Activated naive CD4-positive, alpha-beta T cell treated with anti-CD3 and anti-CD28 coated beads, Interleukin-2, amount 10 ng/mL, durations not matched to agents 7 days and 5 days (primary cell): ENCODE measurements around the gene HLA-E.
A peak's percentile ranks its signal among the peaks of the same experiment; 100 is the strongest.

Experiments
- CTCF ChIA-PET: fragments of 350-600 bp; sonication (Branson Sonifier 250); formaldehyde crosslinking; loops from one replicate; lab custom pipeline; 2021; ENCODE audit warnings: antibody characterized with exemption; lab: Charles Lee
- DNase-seq: peaks from one replicate; pipeline ENCODE4 v3.0.0-alpha.2; 2020
- H3K27ac Mint-ChIP-seq: one replicate; pipeline ENCODE4 v1.8.0; 2021; ENCODE audit warnings: mild to moderate bottlenecking, moderate library complexity, mixed read lengths
- H3K27me3 Mint-ChIP-seq: one replicate; pipeline ENCODE4 v1.8.0; 2021; ENCODE audit warnings: mild to moderate bottlenecking, mixed read lengths
- H3K36me3 Mint-ChIP-seq: one replicate; pipeline ENCODE4 v1.8.0; 2021; ENCODE audit warnings: mixed read lengths
- H3K4me1 Mint-ChIP-seq: one replicate; pipeline ENCODE4 v1.8.0; 2021; ENCODE audit warnings: mixed read lengths
- H3K4me3 Mint-ChIP-seq: one replicate; pipeline ENCODE4 v1.8.0; 2021; ENCODE audit warnings: mild to moderate bottlenecking, moderate library complexity, mixed read lengths
- H3K9me3 Mint-ChIP-seq: one replicate; pipeline ENCODE4 v1.8.0; 2021; ENCODE audit warnings: mixed read lengths

The HLA-E gene

GRCh38 chr6:30489081-30490025 lies at the start of gene HLA-E:
TSS of gene HLA-E (plus strand) at chr6:30489509. CDS start at chr6:30489532, 23 bp downstream.
- Mint-ChIP-seq H3K36me3 (peaks cover 54% of the 10 kb centered on the region), H3K4me3 (peak within 1 kb of the TSS; percentile 99), H3K27me3 (peaks cover 19% of the 10 kb centered on the region), H3K9me3 (peaks cover 5% of the 10 kb centered on the region), H3K27ac (peak within 1 kb of the TSS; percentile 100), H3K4me1 (peaks cover 49% of the 10 kb centered on the region)
- CTCF ChIA-PET, result interaction anchor here (0.7 to 5.6 kb wide), 3 partner anchors 7 to 55 kb away, joined by 3 to 76 read pairs (median 35); no protein-coding TSS in a partner anchor
- DNase-seq, result peak; percentile 94

- Mint-ChIP-seq H3K27me3 (peaks cover 91% of the 10 kb centered on the region), H3K36me3 (no peaks in the 10 kb centered on the region), H3K27ac (no peak overlapping the region), H3K4me3 (no peak overlapping the region), H3K4me1 (no peaks in the 10 kb centered on the region), H3K9me3 (no peaks in the 10 kb centered on the region)
- CTCF ChIA-PET, result interaction anchor here (0.9 to 1.4 kb wide), 3 partner anchors 10 to 14 kb away, joined by 3 to 6 read pairs (median 3); no protein-coding TSS in a partner anchor
- no peak for DNase-seq
These were observed 48.1 kb upstream of the HLA-E start for GRCh38 chr6:30441171-30441570.

GRCh38 chr6:30443657-30444450 lies 45.5 kb upstream of the HLA-E start:
- H3K4me1 Mint-ChIP-seq, result no peaks in the 10 kb centered on the region
- H3K36me3 Mint-ChIP-seq, result no peaks in the 10 kb centered on the region
- no peak overlapping the region for H3K4me3 Mint-ChIP-seq
- H3K27me3 Mint-ChIP-seq, result peaks cover 94% of the 10 kb centered on the region
- no peak for DNase-seq
- no peak overlapping the region for H3K27ac Mint-ChIP-seq
- no peaks in the 10 kb centered on the region for H3K9me3 Mint-ChIP-seq
- CTCF ChIA-PET, result no interaction called here

GRCh38 chr6:30444451-30444742 lies 44.9 kb upstream of the HLA-E start:
- Mint-ChIP-seq H3K9me3 (no peaks in the 10 kb centered on the region), H3K36me3 (no peaks in the 10 kb centered on the region), H3K27ac (no peak overlapping the region), H3K27me3 (peaks cover 94% of the 10 kb centered on the region), H3K4me1 (no peaks in the 10 kb centered on the region), H3K4me3 (no peak overlapping the region)
- CTCF ChIA-PET, result no interaction called here
- no peak for DNase-seq

- no peaks in the 10 kb centered on the region for H3K9me3 Mint-ChIP-seq
- DNase-seq, result no peak
- H3K4me3 Mint-ChIP-seq, result no peak overlapping the region
- peaks cover 15% of the 10 kb centered on the region for H3K4me1 Mint-ChIP-seq
- H3K27me3 Mint-ChIP-seq, result peaks cover 97% of the 10 kb centered on the region
- CTCF ChIA-PET, result no interaction called here
- H3K36me3 Mint-ChIP-seq, result no peaks in the 10 kb centered on the region
- H3K27ac Mint-ChIP-seq, result no peak overlapping the region
These were observed 43.0 kb upstream of the HLA-E start for GRCh38 chr6:30446259-30446658.

GRCh38 chr6:30447237-30447636 lies 42.1 kb upstream of the HLA-E start:
- peaks cover 99% of the 10 kb centered on the region for H3K27me3 Mint-ChIP-seq
- H3K4me3 Mint-ChIP-seq, result no peak overlapping the region
- no peaks in the 10 kb centered on the region for H3K9me3 Mint-ChIP-seq
- H3K4me1 Mint-ChIP-seq, result peaks cover 25% of the 10 kb centered on the region
- no peaks in the 10 kb centered on the region for H3K36me3 Mint-ChIP-seq
- DNase-seq, result no peak
- CTCF ChIA-PET, result no interaction called here
- no peak overlapping the region for H3K27ac Mint-ChIP-seq

GRCh38 chr6:30450548-30450908 lies 38.8 kb upstream of the HLA-E start:
- Mint-ChIP-seq H3K4me1 (peaks cover 34% of the 10 kb centered on the region), H3K4me3 (peak overlapping the region; percentile 46), H3K36me3 (no peaks in the 10 kb centered on the region), H3K9me3 (no peaks in the 10 kb centered on the region), H3K27ac (peak overlapping the region; percentile 37), H3K27me3 (peaks cover 96% of the 10 kb centered on the region)
- no peak for DNase-seq
- CTCF ChIA-PET, result interaction anchor here (0.7 to 2.7 kb wide), 12 partner anchors 9 to 232 kb away, joined by 3 to 12 read pairs (median 4); no protein-coding TSS in a partner anchor

- CTCF ChIA-PET, result interaction anchor here (0.7 to 2.7 kb wide), 14 partner anchors 10 to 232 kb away, joined by 3 to 12 read pairs (median 4); no protein-coding TSS in a partner anchor
- H3K9me3 Mint-ChIP-seq, result no peaks in the 10 kb centered on the region
- peaks cover 96% of the 10 kb centered on the region for H3K27me3 Mint-ChIP-seq
- H3K36me3 Mint-ChIP-seq, result no peaks in the 10 kb centered on the region
- peak overlapping the region; percentile 37 for H3K27ac Mint-ChIP-seq
- H3K4me1 Mint-ChIP-seq, result peaks cover 34% of the 10 kb centered on the region
- peak; percentile 79 for DNase-seq
- H3K4me3 Mint-ChIP-seq, result peak overlapping the region; percentile 46
These were observed 38.1 kb upstream of the HLA-E start for GRCh38 chr6:30450909-30451841.

GRCh38 chr6:30452736-30453507 lies 36.4 kb upstream of the HLA-E start:
- Mint-ChIP-seq H3K4me3 (no peak overlapping the region), H3K9me3 (no peaks in the 10 kb centered on the region), H3K36me3 (no peaks in the 10 kb centered on the region), H3K27ac (no peak overlapping the region), H3K27me3 (peaks cover 96% of the 10 kb centered on the region), H3K4me1 (peaks cover 34% of the 10 kb centered on the region)
- CTCF ChIA-PET, result interaction anchor here (1.0 to 3.8 kb wide), 20 partner anchors 10 to 148 kb away, joined by 3 to 40 read pairs (median 5); partner anchors contain the start of gene PRR3
- no peak for DNase-seq

GRCh38 chr6:30453508-30454116 lies 35.7 kb upstream of the HLA-E start:
- H3K9me3 Mint-ChIP-seq, result no peaks in the 10 kb centered on the region
- no peaks in the 10 kb centered on the region for H3K36me3 Mint-ChIP-seq
- peaks cover 96% of the 10 kb centered on the region for H3K27me3 Mint-ChIP-seq
- CTCF ChIA-PET, result interaction anchor here (1.0 to 3.8 kb wide), 19 partner anchors 11 to 147 kb away, joined by 3 to 40 read pairs (median 4); partner anchors contain the start of gene PRR3
- H3K4me1 Mint-ChIP-seq, result peaks cover 34% of the 10 kb centered on the region
- H3K27ac Mint-ChIP-seq, result no peak overlapping the region
- DNase-seq, result peak; percentile 89
- no peak overlapping the region for H3K4me3 Mint-ChIP-seq

GRCh38 chr6:30459145-30459544 lies 30.2 kb upstream of the HLA-E start:
- H3K4me3 Mint-ChIP-seq, result no peak overlapping the region
- no peak overlapping the region for H3K27ac Mint-ChIP-seq
- DNase-seq, result no peak
- H3K36me3 Mint-ChIP-seq, result peaks cover 1% of the 10 kb centered on the region
- peaks cover 98% of the 10 kb centered on the region for H3K27me3 Mint-ChIP-seq
- peaks cover 10% of the 10 kb centered on the region for H3K4me1 Mint-ChIP-seq
- peaks cover 6% of the 10 kb centered on the region for H3K9me3 Mint-ChIP-seq
- CTCF ChIA-PET, result no interaction called here

GRCh38 chr6:30461055-30461454 lies 28.3 kb upstream of the HLA-E start:
- Mint-ChIP-seq H3K27ac (no peak overlapping the region), H3K9me3 (peaks cover 6% of the 10 kb centered on the region), H3K4me1 (peaks cover 17% of the 10 kb centered on the region), H3K27me3 (peaks cover 100% of the 10 kb centered on the region), H3K36me3 (peaks cover 1% of the 10 kb centered on the region), H3K4me3 (no peak overlapping the region)
- DNase-seq, result no peak
- CTCF ChIA-PET, result no interaction called here
